Measurements from ENCODE around the gene SLAMF6. TPM values are rescaled to one million over a fixed set of nuclear protein-coding genes. Genes with fewer than 3 reads are reported as not detected.

The SLAMF6 gene
- not detected in 5 replicates for total RNA-seq (2022; extraction: Qiagen RNA extraction)

GRCh38 chr1:160522622-160523345 is at the start of gene SLAMF6:
Gene SLAMF6, minus strand, starts transcription at chr1:160523255. Its CDS starts 63 bp downstream, at chr1:160523192.

Other genes with a start within 250 kb of the SLAMF6 start
- gene PEX19, start 238.1 kb downstream of the SLAMF6 start, total RNA-seq (2022; extraction: Qiagen RNA extraction), result 20.8 to 27.6 TPM (median 24.2 TPM) in 5 replicates
- 74.1 to 94.3 TPM (median 86.1 TPM) in 5 replicates for gene COPA, start 180.0 kb downstream of the SLAMF6 start, total RNA-seq (2022; extraction: Qiagen RNA extraction)
- gene NCSTN, start 179.9 kb downstream of the SLAMF6 start, total RNA-seq (2022; extraction: Qiagen RNA extraction), result 38.1 to 48.5 TPM (median 46.2 TPM) in 5 replicates
- 0.38 to 0.74 TPM (median 0.39 TPM) in 5 replicates for gene NHLH1, start 156.2 kb downstream of the SLAMF6 start, total RNA-seq (2022; extraction: Qiagen RNA extraction)
- gene VANGL2, start 122.7 kb downstream of the SLAMF6 start, total RNA-seq (2022; extraction: Qiagen RNA extraction), result 0.57 to 0.82 TPM (median 0.79 TPM) in 5 replicates
- gene CD84, start 56.2 kb upstream of the SLAMF6 start, total RNA-seq (2022; extraction: Qiagen RNA extraction), result not detected in 5 replicates
- not detected in 5 replicates for gene SLAMF1, start 123.8 kb upstream of the SLAMF6 start, total RNA-seq (2022; extraction: Qiagen RNA extraction)
- gene CD48, start 188.6 kb upstream of the SLAMF6 start, total RNA-seq (2022; extraction: Qiagen RNA extraction), result not detected in 5 replicates
- gene SLAMF7, start 216.0 kb upstream of the SLAMF6 start, total RNA-seq (2022; extraction: Qiagen RNA extraction), result 1.3 to 2.9 TPM (median 1.6 TPM) in 5 replicates